OCI-LY3 (cell line): Measurements from ENCODE around the gene CTNNBL1.

Experiments
- H2AFZ ChIP-seq: fragments of 200-600, 300-600 bp; shearing (Covaris generic); 2 replicates; pipeline ENCODE4 v1.6.0; 2014; ENCODE audit warnings: antibody characterized with exemption, low read depth, low read length
- H3K27ac ChIP-seq: fragments of 200-600, 300-600 bp; sonication (generic); 2 replicates; pipeline ENCODE4 v1.5.1; 2014; ENCODE audit warnings: mild to moderate bottlenecking, low read length, moderate library complexity, mixed read lengths
- H3K27me3 ChIP-seq: fragments of 200-600, 300-600 bp; sonication (generic); 2 replicates; pipeline ENCODE4 v1.6.1; 2014; ENCODE audit warnings: low read depth, low read length, mixed read lengths
- H3K36me3 ChIP-seq: fragments of 200-600, 300-600 bp; sonication (generic); replicated peaks from 2 replicates; pipeline ENCODE3; 2014; ENCODE audit warnings: low read depth, low read length, mixed read lengths
- H3K4me1 ChIP-seq: fragments of 300-600, 200-600 bp; sonication (generic); 2 replicates; pipeline ENCODE4 v1.6.1; 2014; ENCODE audit warnings: low read length, mixed read lengths
- H3K4me2 ChIP-seq: fragments of 200-600, 300-600 bp; sonication (generic); 2 replicates; pipeline ENCODE4 v1.6.1; 2014; ENCODE audit warnings: low read length, mixed read lengths
- H3K4me3 ChIP-seq: fragments of 300-600, 200-600 bp; sonication (generic); 2 replicates; pipeline ENCODE4 v1.5.1; 2014; ENCODE audit warnings: antibody characterized with exemption, mild to moderate bottlenecking, low read length, moderate library complexity
- H3K79me2 ChIP-seq: fragments of 300-600, 200-600 bp; shearing (Covaris generic); 2 replicates; pipeline ENCODE4 v1.6.1; 2014; ENCODE audit warnings: mild to moderate bottlenecking, low read length, mixed read lengths
- H3K9ac ChIP-seq: fragments of 300-600, 200-600 bp; shearing (Covaris generic); 2 replicates; pipeline ENCODE4 v1.6.0; 2014; ENCODE audit warnings: mild to moderate bottlenecking, low read length, moderate library complexity
- H3K9me3 ChIP-seq: fragments of 200-600, 300-600 bp; shearing (Covaris generic); 2 replicates; pipeline ENCODE4 v1.6.1; 2014; ENCODE audit warnings: low read length, mixed read lengths; ENCODE audit not compliant: insufficient read depth
- H4K20me1 ChIP-seq: fragments of 200-600, 300-600 bp; sonication (generic); 2 replicates; pipeline ENCODE4 v1.6.1; 2016; ENCODE audit warnings: low read length, mixed read lengths; ENCODE audit not compliant: insufficient read depth
- EZH2phosphoT487 ChIP-seq: fragments of 200-600 bp; shearing (Covaris generic); IDR thresholded peaks from 2 replicates; pipeline ENCODE4 v1.6.1; 2018; ENCODE audit warnings: antibody characterized with exemption, mixed run types, low read depth
- TF ChIP-seq, protein P1 (sequence below): fragments of 200-600, 300-600 bp; sonication (generic); IDR thresholded peaks from 2 replicates; pipeline ENCODE4 v1.5.1; 2014; ENCODE audit warnings: antibody characterized with exemption, low read length, low read depth

Gene CTNNBL1

GRCh38 chr20:37770908-37771307 lies 77.1 kb downstream of the CTNNBL1 start:
- TF ChIP-seq EZH2phosphoT487: no peak
- TF ChIP-seq, protein P1, sequence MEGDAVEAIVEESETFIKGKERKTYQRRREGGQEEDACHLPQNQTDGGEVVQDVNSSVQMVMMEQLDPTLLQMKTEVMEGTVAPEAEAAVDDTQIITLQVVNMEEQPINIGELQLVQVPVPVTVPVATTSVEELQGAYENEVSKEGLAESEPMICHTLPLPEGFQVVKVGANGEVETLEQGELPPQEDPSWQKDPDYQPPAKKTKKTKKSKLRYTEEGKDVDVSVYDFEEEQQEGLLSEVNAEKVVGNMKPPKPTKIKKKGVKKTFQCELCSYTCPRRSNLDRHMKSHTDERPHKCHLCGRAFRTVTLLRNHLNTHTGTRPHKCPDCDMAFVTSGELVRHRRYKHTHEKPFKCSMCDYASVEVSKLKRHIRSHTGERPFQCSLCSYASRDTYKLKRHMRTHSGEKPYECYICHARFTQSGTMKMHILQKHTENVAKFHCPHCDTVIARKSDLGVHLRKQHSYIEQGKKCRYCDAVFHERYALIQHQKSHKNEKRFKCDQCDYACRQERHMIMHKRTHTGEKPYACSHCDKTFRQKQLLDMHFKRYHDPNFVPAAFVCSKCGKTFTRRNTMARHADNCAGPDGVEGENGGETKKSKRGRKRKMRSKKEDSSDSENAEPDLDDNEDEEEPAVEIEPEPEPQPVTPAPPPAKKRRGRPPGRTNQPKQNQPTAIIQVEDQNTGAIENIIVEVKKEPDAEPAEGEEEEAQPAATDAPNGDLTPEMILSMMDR: no peak

GRCh38 chr20:37773291-37773826 lies 79.5 kb downstream of the CTNNBL1 start:
- TF ChIP-seq, protein P1: no peak
- TF ChIP-seq EZH2phosphoT487: no peak
- H3K27me3 ChIP-seq: no peaks in the 10 kb centered on the region

More at GRCh38 chr20:37770908-37771307, 77.1 kb downstream of the CTNNBL1 start:
- peaks cover 25% of the 10 kb centered on the region for H3K36me3 ChIP-seq
- peaks cover 11% of the 10 kb centered on the region; the same call in 1 of the 2 replicates for H4K20me1 ChIP-seq
- no peaks in the 10 kb centered on the region for H3K27me3 ChIP-seq
- H3K27ac ChIP-seq: no peak overlapping the region
- no peaks in the 10 kb centered on the region for H3K4me1 ChIP-seq
- no peak overlapping the region for H2AFZ ChIP-seq
- no peak overlapping the region for H3K4me2 ChIP-seq
- H3K9ac ChIP-seq: no peak overlapping the region
- no peaks in the 10 kb centered on the region for H3K79me2 ChIP-seq
- H3K9me3 ChIP-seq: no peaks in the 10 kb centered on the region
- no peak overlapping the region for H3K4me3 ChIP-seq

DNA sequence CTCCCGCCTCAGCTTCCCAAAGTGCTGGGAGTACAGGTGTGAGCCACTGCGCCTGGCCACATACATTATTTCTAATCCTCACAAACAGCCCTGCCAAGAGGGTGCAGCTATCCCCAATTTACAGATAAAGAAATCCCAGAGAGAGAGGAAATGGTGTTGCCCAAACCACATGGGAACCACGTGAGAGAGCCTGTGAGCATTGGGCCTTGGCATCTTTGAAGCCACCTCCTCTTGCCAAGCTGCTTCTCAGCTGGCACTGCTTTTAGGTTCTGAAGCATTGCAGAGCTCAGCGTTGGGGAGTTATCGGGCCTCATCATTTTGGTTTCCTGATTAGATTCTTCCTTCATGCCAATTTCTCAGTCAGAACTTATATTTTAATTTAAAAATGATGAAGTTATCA lies 80.3 kb downstream of the CTNNBL1 start:
- Histone ChIP-seq H3K4me2 (no peak overlapping the region), H2AFZ (no peak overlapping the region)
- TF ChIP-seq, protein P1: no peak
- TF ChIP-seq EZH2phosphoT487: no peak

More at GRCh38 chr20:37773291-37773826, 79.5 kb downstream of the CTNNBL1 start:
- no peaks in the 10 kb centered on the region for H3K9me3 ChIP-seq
- no peak overlapping the region for H3K4me3 ChIP-seq
- no peak overlapping the region for H3K27ac ChIP-seq
- no peak overlapping the region for H3K4me2 ChIP-seq
- H3K36me3 ChIP-seq: peaks cover 26% of the 10 kb centered on the region
- H3K9ac ChIP-seq: no peak overlapping the region
- peaks cover 6% of the 10 kb centered on the region for H4K20me1 ChIP-seq
- no peak overlapping the region for H2AFZ ChIP-seq
- H3K79me2 ChIP-seq: no peaks in the 10 kb centered on the region
- no peaks in the 10 kb centered on the region for H3K4me1 ChIP-seq

DNA sequence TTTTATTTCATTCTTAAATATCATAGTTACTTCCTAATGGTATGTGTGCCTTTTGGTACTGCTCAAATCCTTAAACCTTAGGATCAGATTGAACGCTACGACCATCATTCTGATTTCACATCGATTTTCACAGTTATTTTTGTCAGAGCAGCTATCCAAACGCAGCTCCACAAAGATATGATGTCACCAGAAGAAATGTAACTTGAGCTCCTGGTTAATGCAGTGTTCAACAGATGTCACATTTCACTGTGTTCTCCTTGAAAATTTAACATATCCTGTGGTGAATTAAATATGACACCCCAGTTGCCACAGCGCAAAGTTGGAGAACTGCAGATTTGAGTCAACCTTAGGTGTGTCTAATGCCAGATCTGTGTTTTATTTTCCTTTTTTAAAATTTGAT lies 81.4 kb downstream of the CTNNBL1 start:
- Histone ChIP-seq H3K9me3 (no peaks in the 10 kb centered on the region), H2AFZ (no peak overlapping the region), H3K79me2 (no peaks in the 10 kb centered on the region), H3K9ac (no peak overlapping the region), H3K4me2 (no peak overlapping the region), H4K20me1 (no peaks in the 10 kb centered on the region; the same call in 1 of the 2 replicates), H3K4me1 (no peaks in the 10 kb centered on the region), H3K36me3 (peaks cover 28% of the 10 kb centered on the region), H3K27ac (no peak overlapping the region), H3K4me3 (no peak overlapping the region), H3K27me3 (no peaks in the 10 kb centered on the region)
- TF ChIP-seq, protein P1: no peak
- no peak for TF ChIP-seq EZH2phosphoT487

More for the DNA sequence above, 80.3 kb downstream of the CTNNBL1 start:
- no peak overlapping the region for H3K9ac ChIP-seq
- no peaks in the 10 kb centered on the region for H3K27me3 ChIP-seq
- H3K36me3 ChIP-seq: peaks cover 26% of the 10 kb centered on the region
- H3K4me3 ChIP-seq: no peak overlapping the region
- H4K20me1 ChIP-seq: peaks cover 6% of the 10 kb centered on the region
- H3K4me1 ChIP-seq: no peaks in the 10 kb centered on the region
- no peak overlapping the region for H3K27ac ChIP-seq
- H3K9me3 ChIP-seq: no peaks in the 10 kb centered on the region
- no peaks in the 10 kb centered on the region for H3K79me2 ChIP-seq
